DND-41 (cell line): ENCODE results near the gene ISYNA1.

Experiments used
- CTCF ChIP-seq: IDR thresholded peaks from 2 replicates; pipeline ENCODE4 v1.5.1; 2012; ENCODE audit warnings: borderline replicate concordance, low read length, moderate library complexity, mild to moderate bottlenecking; ENCODE audit not compliant: poor library complexity, severe bottlenecking; ENCODE audit errors: extremely low read depth
- EZH2 ChIP-seq: IDR thresholded peaks from 3 replicates; pipeline ENCODE4 v1.6.1; 2012; ENCODE audit warnings: borderline replicate concordance, low read depth, mild to moderate bottlenecking, moderate library complexity, low read length, inconsistent platforms; ENCODE audit not compliant: severe bottlenecking

GRCh38 chr19:18473706-18474087 is 35.8 kb upstream of the ISYNA1 start:
- no peak for TF ChIP-seq CTCF
- no peak for TF ChIP-seq EZH2
